ENCODE measurements around the gene SPINK2. TPM values are rescaled to one million over a fixed set of nuclear protein-coding genes. Genes with fewer than 3 reads are reported as not detected.

SPINK2 gene
- total RNA-seq, 3 donors from 2014 or later (not counting 1 experiment from before 2014, with no cell fraction given), result 0.42 to 3.8 (median 2.0) TPM

DNA sequence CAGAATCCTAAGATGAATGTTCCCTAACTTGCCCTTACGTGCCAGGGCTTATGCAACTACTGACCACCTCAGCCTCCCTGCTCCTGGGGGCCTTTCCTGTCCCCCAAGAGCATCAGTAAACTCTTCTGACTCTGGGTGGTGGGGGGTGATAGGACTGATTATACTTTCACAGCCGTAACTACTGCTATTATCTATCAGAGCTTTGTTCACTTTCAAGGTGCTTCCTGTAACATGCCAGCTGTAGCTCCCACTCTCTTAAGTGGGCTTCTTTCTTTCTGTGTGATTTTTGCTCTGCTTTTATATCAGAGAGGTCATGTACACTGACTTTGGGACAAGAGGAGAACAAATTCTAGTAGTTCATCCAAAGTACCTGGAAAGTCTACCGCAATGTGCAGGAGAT is 25.3 kb downstream of the SPINK2 start:
- Mint-ChIP-seq H3K27me3 (ENCODE audit: low read depth in 2 of 2) (no peaks in the 10 kb centered on the region), H3K4me3 (no peak overlapping the region), H3K27ac (no peak overlapping the region), H3K4me1 (peaks cover 10 to 11% of the 10 kb centered on the region in 2 donors), H3K36me3 (no peaks in the 10 kb centered on the region), H3K9me3 (no peaks in the 10 kb centered on the region)
- intact Hi-C loops (cut with micrococcal nuclease), result no loop called here
- no peak overlapping the region for H3K4me3 ChIP-seq (ENCODE audit: low read length)
- H3K27ac ChIP-seq (ENCODE audit: low read length), result no peak overlapping the region
- ATAC-seq (no peak), DNase-seq (no peak)
- WGBS (ENCODE audit: insufficient coverage), result 82% methylated on average over 3 of the region's 3 CpGs
- H3K27me3 ChIP-seq (ENCODE audit: control insufficient read depth, insufficient read depth, low read length), result no peaks in the 10 kb centered on the region
- peaks cover 3% of the 10 kb centered on the region for H3K4me1 ChIP-seq (ENCODE audit: control insufficient read depth, insufficient read depth, low read length)
- TF ChIP-seq CTCF (IDR thresholded peaks at IDR 0.05), result no peak
- no peaks in the 10 kb centered on the region for H3K9me3 ChIP-seq (ENCODE audit: control insufficient read depth, insufficient read depth, low read length)
- H3K36me3 ChIP-seq (ENCODE audit: control insufficient read depth, insufficient read depth, low read length), result no peaks in the 10 kb centered on the region

DNA sequence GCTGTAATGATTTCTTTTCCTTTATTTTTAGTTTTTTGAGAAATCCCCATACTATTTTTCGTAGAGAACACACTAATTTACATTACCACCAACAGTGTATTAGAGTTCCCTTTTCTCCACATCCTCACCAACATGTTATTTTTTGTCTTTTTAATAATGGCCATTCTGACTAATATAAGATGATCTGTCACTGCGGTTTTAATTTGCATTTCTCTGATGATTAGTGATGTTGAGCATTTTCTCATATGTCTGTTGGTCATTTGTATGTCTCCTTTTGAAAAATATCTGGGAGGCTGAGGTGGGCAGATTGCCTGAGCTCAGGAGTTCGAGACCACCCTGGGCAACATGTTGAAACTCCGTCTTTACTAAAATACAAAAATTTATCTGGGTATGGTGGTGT is 30.2 kb downstream of the SPINK2 start:
- no peaks in the 10 kb centered on the region for H3K9me3 Mint-ChIP-seq
- DNase-seq, result no peak
- no peaks in the 10 kb centered on the region for H3K27me3 Mint-ChIP-seq (ENCODE audit: low read depth in 2 of 2)
- no peak for TF ChIP-seq CTCF (IDR thresholded peaks at IDR 0.05)
- H3K27ac Mint-ChIP-seq, result no peak overlapping the region
- no peak overlapping the region for H3K4me3 Mint-ChIP-seq
- no peaks in the 10 kb centered on the region for H3K4me1 ChIP-seq (ENCODE audit: control insufficient read depth, insufficient read depth, low read length)
- no peaks in the 10 kb centered on the region for H3K36me3 ChIP-seq (ENCODE audit: control insufficient read depth, insufficient read depth, low read length)
- no peaks in the 10 kb centered on the region for H3K27me3 ChIP-seq (ENCODE audit: control insufficient read depth, insufficient read depth, low read length)
- no peaks in the 10 kb centered on the region for H3K36me3 Mint-ChIP-seq
- intact Hi-C loops (cut with micrococcal nuclease), result no loop called here
- H3K9me3 ChIP-seq (ENCODE audit: control insufficient read depth, insufficient read depth, low read length), result no peaks in the 10 kb centered on the region
- H3K4me1 Mint-ChIP-seq, result no peaks in the 10 kb centered on the region
- ATAC-seq, result no peak
- H3K4me3 ChIP-seq (ENCODE audit: low read length), result no peak overlapping the region
- H3K27ac ChIP-seq (ENCODE audit: low read length), result no peak overlapping the region
- 93% methylated on average over 3 of the region's 4 CpGs for WGBS (ENCODE audit: insufficient coverage)

DNA sequence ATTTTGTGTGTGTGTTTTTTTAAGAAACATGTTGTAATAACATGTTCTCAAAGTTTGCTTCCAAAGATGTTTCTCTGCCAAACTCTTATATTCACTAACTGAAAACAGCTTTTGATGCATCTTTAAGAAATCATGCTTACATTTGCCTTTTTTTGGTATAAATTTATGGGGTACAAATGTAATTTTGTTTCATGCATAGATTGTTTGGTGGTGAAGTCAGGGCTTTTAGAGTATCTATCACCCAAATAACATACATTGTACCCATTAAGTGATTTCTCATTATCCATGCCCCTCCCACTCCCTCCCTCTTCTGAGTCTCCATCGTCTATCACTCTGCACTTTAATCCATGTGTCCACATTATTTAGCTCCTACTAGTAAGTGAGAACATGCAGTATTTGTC is 30.8 kb downstream of the SPINK2 start:
- H3K27ac ChIP-seq (ENCODE audit: low read length), result no peak overlapping the region
- no peaks in the 10 kb centered on the region for H3K4me1 Mint-ChIP-seq
- no peaks in the 10 kb centered on the region for H3K9me3 ChIP-seq (ENCODE audit: control insufficient read depth, insufficient read depth, low read length)
- no peaks in the 10 kb centered on the region for H3K36me3 ChIP-seq (ENCODE audit: control insufficient read depth, insufficient read depth, low read length)
- no peak overlapping the region for H3K27ac Mint-ChIP-seq
- no peaks in the 10 kb centered on the region for H3K27me3 ChIP-seq (ENCODE audit: control insufficient read depth, insufficient read depth, low read length)
- intact Hi-C loops (cut with micrococcal nuclease), result no loop called here
- no peak overlapping the region for H3K4me3 Mint-ChIP-seq
- H3K27me3 Mint-ChIP-seq (ENCODE audit: low read depth in 2 of 2), result no peaks in the 10 kb centered on the region
- 100% methylated on average over 1 of the region's 1 CpG for WGBS (ENCODE audit: insufficient coverage)
- no peaks in the 10 kb centered on the region for H3K4me1 ChIP-seq (ENCODE audit: control insufficient read depth, insufficient read depth, low read length)
- no peak for TF ChIP-seq CTCF (IDR thresholded peaks at IDR 0.05)
- ATAC-seq (no peak), DNase-seq (no peak)
- no peaks in the 10 kb centered on the region for H3K36me3 Mint-ChIP-seq
- H3K9me3 Mint-ChIP-seq, result no peaks in the 10 kb centered on the region
- no peak overlapping the region for H3K4me3 ChIP-seq (ENCODE audit: low read length)

DNA sequence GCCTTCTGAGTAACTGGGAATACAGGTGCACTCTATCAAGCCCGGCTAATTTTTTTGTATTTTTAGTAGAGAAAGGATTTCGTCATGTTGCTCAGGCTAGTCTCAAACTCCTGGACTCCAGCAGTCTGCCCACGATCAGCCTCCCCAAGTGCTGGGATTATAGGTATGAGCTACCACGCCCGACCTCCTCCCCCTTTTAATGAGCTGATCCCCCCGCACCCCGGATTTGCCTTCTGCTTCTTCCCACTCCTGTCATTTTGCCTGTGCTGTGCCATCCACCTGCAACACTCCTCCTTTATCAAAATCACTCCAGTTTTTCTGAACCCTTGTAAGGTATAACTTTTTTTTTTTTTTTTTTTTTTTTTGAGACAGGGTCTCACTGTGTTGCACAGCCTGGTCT is 33.4 kb downstream of the SPINK2 start:
- H3K4me1 Mint-ChIP-seq, result no peaks in the 10 kb centered on the region
- 95% methylated on average over 7 of the region's 7 CpGs for WGBS (ENCODE audit: insufficient coverage)
- H3K27ac Mint-ChIP-seq, result no peak overlapping the region
- H3K27me3 ChIP-seq (ENCODE audit: control insufficient read depth, insufficient read depth, low read length), result no peaks in the 10 kb centered on the region
- H3K9me3 ChIP-seq (ENCODE audit: control insufficient read depth, insufficient read depth, low read length), result no peaks in the 10 kb centered on the region
- no peak overlapping the region for H3K4me3 Mint-ChIP-seq
- TF ChIP-seq CTCF (IDR thresholded peaks at IDR 0.05), result no peak
- no peak for DNase-seq
- intact Hi-C loops (cut with micrococcal nuclease), result no loop called here
- ATAC-seq, result no peak
- H3K9me3 Mint-ChIP-seq, result no peaks in the 10 kb centered on the region
- H3K36me3 ChIP-seq (ENCODE audit: control insufficient read depth, insufficient read depth, low read length), result no peaks in the 10 kb centered on the region
- H3K36me3 Mint-ChIP-seq, result no peaks in the 10 kb centered on the region
- H3K27ac ChIP-seq (ENCODE audit: low read length), result no peak overlapping the region
- H3K4me3 ChIP-seq (ENCODE audit: low read length), result no peak overlapping the region
- no peaks in the 10 kb centered on the region for H3K4me1 ChIP-seq (ENCODE audit: control insufficient read depth, insufficient read depth, low read length)
- H3K27me3 Mint-ChIP-seq (ENCODE audit: low read depth in 2 of 2), result no peaks in the 10 kb centered on the region

Data from natural killer cell (primary cell).